WERI-Rb-1 (cell line): ENCODE data around the gene AFDN.
"Not testable (repeated sequence)": the region's sequence is repeated elsewhere in the genome, so short reads cannot be mapped to it uniquely, and the experiment has no call there.

Experiments
- DNase-seq: peaks from one replicate; pipeline ENCODE4 v3.0.0-alpha.2; 2020
- H3K27ac ChIP-seq: fragments of 250-450 bp; sonication (Bioruptor Pico); 2 replicates; pipeline ENCODE4 v1.5.1; 2020; ENCODE audit warnings: mild to moderate bottlenecking, moderate library complexity
- H3K27me3 ChIP-seq: fragments of 250-450 bp; sonication (Bioruptor Pico); 2 replicates; pipeline ENCODE4 v1.5.1; 2021; ENCODE audit warnings: mild to moderate bottlenecking, low read depth, moderate library complexity; ENCODE audit not compliant: insufficient read depth, severe bottlenecking
- H3K36me3 ChIP-seq: fragments of 250-450 bp; sonication (Bioruptor Pico); 2 replicates; pipeline ENCODE4 v1.5.1; 2020; ENCODE audit warnings: mild to moderate bottlenecking, moderate library complexity
- H3K4me3 ChIP-seq: 2 replicates; pipeline ENCODE4 v1.5.1; 2011; ENCODE audit warnings: low read depth, mild to moderate bottlenecking, control low read depth, low read length
- H3K9me3 ChIP-seq: fragments of 250-450 bp; sonication (Bioruptor Pico); 2 replicates; pipeline ENCODE4 v1.5.1; 2021; ENCODE audit warnings: mild to moderate bottlenecking, moderate library complexity; ENCODE audit not compliant: severe bottlenecking
- CTCF ChIP-seq: IDR thresholded peaks from 2 replicates; pipeline ENCODE4 v1.5.1; 2011; ENCODE audit warnings: low read depth, mild to moderate bottlenecking, control low read depth, inconsistent platforms, low read length

Gene AFDN

GRCh38 chr6:168001029-168001332 is 174.3 kb downstream of the AFDN start:
- Histone ChIP-seq H3K27ac (no peak overlapping the region), H3K4me3 (no peak overlapping the region), H3K27me3 (no peaks in the 10 kb centered on the region), H3K36me3 (no peaks in the 10 kb centered on the region), H3K9me3 (no peaks in the 10 kb centered on the region)
- DNase-seq, result no peak
- no peak for TF ChIP-seq CTCF

- H3K4me3 ChIP-seq, DNase-seq, H3K9me3 ChIP-seq, H3K27me3 ChIP-seq, H3K27ac ChIP-seq, H3K36me3 ChIP-seq: not testable (repeated sequence)
Measured at GRCh38 chr6:168001514-168001913, 174.8 kb downstream of the AFDN start.

GRCh38 chr6:168002804-168003203 is 176.1 kb downstream of the AFDN start:
- H3K4me3 ChIP-seq, result no peak overlapping the region
- no peaks in the 10 kb centered on the region for H3K27me3 ChIP-seq
- H3K9me3 ChIP-seq, result no peaks in the 10 kb centered on the region
- DNase-seq, result no peak
- H3K36me3 ChIP-seq, result no peaks in the 10 kb centered on the region
- TF ChIP-seq CTCF, result no peak
- H3K27ac ChIP-seq, result no peak overlapping the region

GRCh38 chr6:168004023-168004422 is 177.3 kb downstream of the AFDN start:
- DNase-seq, result no peak
- Histone ChIP-seq H3K36me3 (no peaks in the 10 kb centered on the region), H3K27ac (no peak overlapping the region), H3K9me3 (no peaks in the 10 kb centered on the region), H3K4me3 (no peak overlapping the region), H3K27me3 (no peaks in the 10 kb centered on the region)
- TF ChIP-seq CTCF, result no peak

GRCh38 chr6:168004945-168005344 is 178.2 kb downstream of the AFDN start:
- TF ChIP-seq CTCF, result no peak
- Histone ChIP-seq H3K36me3 (no peaks in the 10 kb centered on the region), H3K27me3 (no peaks in the 10 kb centered on the region), H3K4me3 (no peak overlapping the region), H3K9me3 (no peaks in the 10 kb centered on the region), H3K27ac (no peak overlapping the region)
- DNase-seq, result no peak

- Histone ChIP-seq H3K27me3 (no peaks in the 10 kb centered on the region), H3K27ac (no peak overlapping the region), H3K9me3 (peaks cover 4% of the 10 kb centered on the region), H3K4me3 (no peak overlapping the region), H3K36me3 (no peaks in the 10 kb centered on the region)
- DNase-seq, result no peak
- TF ChIP-seq CTCF, result no peak
Measured at GRCh38 chr6:168005796-168006195, 179.1 kb downstream of the AFDN start.
